Lung (tissue), 12 donors: ENCODE results near the gene CORO6. TPM values are rescaled to one million over a fixed set of nuclear protein-coding genes. Genes with fewer than 3 reads are reported as not detected.

ENCODE experiments used
- ATAC-seq: fragments of 200-7000 bp; cut with Tn5 transposase; one replicate; pipeline ENCODE4 v1.9.1; 2020; ENCODE audit warnings: moderate number of reproducible peaks; ENCODE audit not compliant: insufficient read depth, low FRiP score
- DNase-seq, 3 donors: peaks; one replicate each; pipeline ENCODE4 v3.0.0-alpha.2; 2013 to 2017
- H3K27ac ChIP-seq, 2 donors: one replicate each; pipeline ENCODE4 v1.5.1; 2013; ENCODE audit warnings: mild to moderate bottlenecking in 2 of 2, moderate library complexity in 2 of 2, control low read depth in 1 of 2, inconsistent platforms in 1 of 2, low read depth in 1 of 2, low read length in 1 of 2
- H3K27me3 ChIP-seq, 3 donors: one replicate each; pipeline ENCODE4 v1.5.1; 2013; ENCODE audit warnings: low read length in 2 of 3; ENCODE audit not compliant: control insufficient read depth in 3 of 3, insufficient read depth in 3 of 3
- H3K36me3 ChIP-seq, 4 donors: one replicate each; pipeline ENCODE4 v1.5.1; 2013; ENCODE audit warnings: low read length in 4 of 4, mild to moderate bottlenecking in 1 of 4, moderate library complexity in 1 of 4; ENCODE audit not compliant: control insufficient read depth in 4 of 4, insufficient read depth in 4 of 4
- H3K4me1 ChIP-seq, 5 donors: one replicate each; pipeline ENCODE4 v1.5.1; 2013; ENCODE audit warnings: low read length in 5 of 5, mild to moderate bottlenecking in 2 of 5, moderate library complexity in 1 of 5; ENCODE audit not compliant: control insufficient read depth in 5 of 5, insufficient read depth in 5 of 5
- H3K4me3 ChIP-seq: one replicate; pipeline ENCODE4 v1.5.1; 2013; ENCODE audit warnings: mild to moderate bottlenecking, control low read depth, moderate library complexity
- H3K9ac ChIP-seq, 2 donors: one replicate each; pipeline ENCODE4 v1.5.1; 2013; ENCODE audit warnings: low read length in 2 of 2, control low read depth in 1 of 2; ENCODE audit not compliant: insufficient read depth in 1 of 2
- H3K9me3 ChIP-seq, 4 donors: one replicate each; pipeline ENCODE4 v1.5.1; 2013; ENCODE audit warnings: low read length in 3 of 4, mild to moderate bottlenecking in 1 of 4, moderate library complexity in 1 of 4; ENCODE audit not compliant: control insufficient read depth in 4 of 4, insufficient read depth in 3 of 4
- WGBS, 2 donors: extraction: QIAGEN DNeasy Blood & Tissue Kit; methylation state at CpG; one replicate each; pipeline ENCODE4 v1.1.7; 2013; 5-methylcytosine and 5-hydroxymethylcytosine counted together
- polyA plus RNA-seq, 2 donors: library from polyadenylated mRNA; stranded (reverse); fragments of 200-250 nt; gene quantifications; one replicate each; pipeline ENCODE4 v1.2.1, GENCODE V29; 2013
- total RNA-seq, 2 donors: library from RNA; depleted of rRNA in 1 of 2; stranded (reverse); fragments of >200 nt in 1 of 2; gene quantifications; one replicate each; pipeline ENCODE4 v1.2.1, GENCODE V29; 2014 to 2021
- TF ChIP-seq, protein P1 (sequence below): IDR thresholded peaks from 2 replicates; pipeline ENCODE4 v1.5.1; 2012; ENCODE audit warnings: mild to moderate bottlenecking; ENCODE audit errors: control extremely low read depth, extremely low read depth
- donor health status: control.
- donor health status: control.
- donor health status: Bipolar disorder and iron deficiency.
- donor health status: healthy.
- donor health status: DM: yes; HTN: yes; CAD: no.

Gene CORO6
- total and polyA plus RNA-seq, 4 donors: 1.7 to 14.4 (median 5.9) TPM

DNA sequence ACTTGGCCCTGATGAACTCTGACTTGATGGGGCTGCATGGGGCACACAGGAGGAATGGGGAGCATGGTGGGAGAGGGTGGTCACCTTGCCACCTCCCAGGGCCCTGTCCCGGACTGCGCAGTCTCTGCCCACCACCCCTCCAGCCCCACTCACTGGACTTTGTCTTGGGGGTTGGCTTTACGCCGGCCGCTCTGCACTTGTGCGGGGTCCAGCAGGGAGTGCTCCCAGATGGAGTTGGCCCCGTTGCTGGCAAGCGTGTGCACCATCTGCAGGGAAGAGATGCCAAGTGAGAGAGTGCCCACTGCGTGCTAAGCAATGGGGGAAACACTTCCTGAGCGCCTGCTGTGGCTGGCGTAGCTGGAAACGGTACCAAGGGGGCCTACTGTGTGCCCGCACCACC is 39.9 kb downstream of the CORO6 start:
- TF ChIP-seq, protein P1, sequence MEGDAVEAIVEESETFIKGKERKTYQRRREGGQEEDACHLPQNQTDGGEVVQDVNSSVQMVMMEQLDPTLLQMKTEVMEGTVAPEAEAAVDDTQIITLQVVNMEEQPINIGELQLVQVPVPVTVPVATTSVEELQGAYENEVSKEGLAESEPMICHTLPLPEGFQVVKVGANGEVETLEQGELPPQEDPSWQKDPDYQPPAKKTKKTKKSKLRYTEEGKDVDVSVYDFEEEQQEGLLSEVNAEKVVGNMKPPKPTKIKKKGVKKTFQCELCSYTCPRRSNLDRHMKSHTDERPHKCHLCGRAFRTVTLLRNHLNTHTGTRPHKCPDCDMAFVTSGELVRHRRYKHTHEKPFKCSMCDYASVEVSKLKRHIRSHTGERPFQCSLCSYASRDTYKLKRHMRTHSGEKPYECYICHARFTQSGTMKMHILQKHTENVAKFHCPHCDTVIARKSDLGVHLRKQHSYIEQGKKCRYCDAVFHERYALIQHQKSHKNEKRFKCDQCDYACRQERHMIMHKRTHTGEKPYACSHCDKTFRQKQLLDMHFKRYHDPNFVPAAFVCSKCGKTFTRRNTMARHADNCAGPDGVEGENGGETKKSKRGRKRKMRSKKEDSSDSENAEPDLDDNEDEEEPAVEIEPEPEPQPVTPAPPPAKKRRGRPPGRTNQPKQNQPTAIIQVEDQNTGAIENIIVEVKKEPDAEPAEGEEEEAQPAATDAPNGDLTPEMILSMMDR: no peak
- Histone ChIP-seq H3K27ac (no peak overlapping the region), H3K4me3 (no peak overlapping the region), H3K4me1 (peaks cover 0 to 34% (median 12%) of the 10 kb centered on the region in 5 donors), H3K27me3 (no peaks in the 10 kb centered on the region), H3K9me3 (peaks cover 0 to 3% (median 0%) of the 10 kb centered on the region in 4 donors), H3K9ac (no peak overlapping the region), H3K36me3 (peaks cover 0 to 33% (median 17%) of the 10 kb centered on the region in 4 donors)
- no peak for ATAC-seq
- WGBS, 2 donors: 93 to 94% methylated on average over 12 to 13 of the region's 13 CpGs
- no peak for DNase-seq

DNA sequence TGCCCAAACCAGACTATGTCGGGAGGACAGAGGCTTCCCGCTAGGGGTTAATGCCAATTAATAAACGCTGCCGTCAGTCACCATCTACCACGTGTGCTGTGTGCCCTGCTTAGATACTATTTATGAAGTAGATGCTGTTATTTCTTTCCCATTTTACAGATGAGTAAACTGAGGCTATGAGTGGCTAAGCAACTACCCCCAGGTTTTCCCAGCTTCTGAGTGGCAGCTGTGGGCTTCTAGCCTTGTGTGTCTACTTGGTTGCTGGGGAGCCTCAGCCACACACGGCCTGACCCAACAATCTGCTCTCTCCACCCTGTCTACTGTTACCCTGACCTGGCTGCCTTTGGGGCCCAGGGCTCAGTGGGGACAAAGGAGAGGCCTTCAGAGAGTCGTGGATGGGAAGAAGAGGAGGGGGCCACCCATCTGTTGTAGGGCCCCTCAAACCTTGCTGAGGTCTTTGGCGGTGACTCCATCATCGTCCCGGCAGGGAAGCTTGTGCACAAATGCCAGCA is 40.4 kb downstream of the CORO6 start:
- ATAC-seq (no peak), DNase-seq (no peak)
- no peak overlapping the region for H3K27ac ChIP-seq
- no peak overlapping the region for H3K4me3 ChIP-seq
- peaks cover 0 to 32% (median 11%) of the 10 kb centered on the region in 5 donors for H3K4me1 ChIP-seq
- WGBS, 2 donors: 87 to 92% methylated on average over 10 of the region's 10 CpGs
- H3K9me3 ChIP-seq: peaks cover 0 to 3% (median 0%) of the 10 kb centered on the region in 4 donors
- TF ChIP-seq, protein P1: no peak
- H3K36me3 ChIP-seq: peaks cover 0 to 37% (median 17%) of the 10 kb centered on the region in 4 donors
- H3K27me3 ChIP-seq: no peaks in the 10 kb centered on the region
- H3K9ac ChIP-seq: no peak overlapping the region

DNA sequence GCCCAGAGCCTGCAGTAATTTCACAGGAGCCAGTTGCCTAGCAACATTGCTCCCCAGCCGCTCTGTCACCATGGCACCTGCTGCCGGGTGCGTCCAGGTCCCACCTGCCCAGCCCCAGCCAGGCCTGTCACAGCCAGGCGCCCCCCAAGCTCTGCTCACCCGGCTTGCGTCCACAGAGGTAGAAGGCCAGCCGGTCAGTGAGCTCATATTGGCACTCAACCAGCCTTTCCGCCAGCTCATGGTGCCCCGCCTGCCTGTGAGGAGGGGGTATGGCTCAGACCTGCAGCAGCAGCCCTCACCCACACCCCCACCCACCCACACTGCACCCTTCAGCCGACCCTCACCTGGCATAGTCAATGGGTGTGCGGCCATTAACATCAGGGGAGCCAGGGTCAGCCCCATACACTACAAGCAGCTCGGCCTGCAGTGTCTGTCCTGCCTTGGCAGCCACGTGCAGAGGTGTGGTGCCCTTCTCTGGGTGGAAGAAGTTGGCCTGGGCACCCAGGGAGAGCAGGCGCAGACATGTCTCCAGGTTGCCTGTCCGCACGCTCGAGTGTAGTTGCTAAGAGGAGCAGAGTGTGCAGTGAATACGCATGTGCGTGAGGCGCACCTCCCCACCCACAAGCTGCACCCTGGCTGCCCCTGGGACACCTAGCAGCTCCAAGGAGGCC is 41.0 kb downstream of the CORO6 start:
- TF ChIP-seq, protein P1: no peak
- Histone ChIP-seq H3K4me3 (no peak overlapping the region), H3K36me3 (peaks cover 0 to 43% (median 18%) of the 10 kb centered on the region in 4 donors), H3K9me3 (peaks cover 0 to 3% (median 0%) of the 10 kb centered on the region in 4 donors), H3K27ac (no peak overlapping the region), H3K9ac (no peak overlapping the region), H3K27me3 (no peaks in the 10 kb centered on the region), H3K4me1 (peaks cover 0 to 26% (median 5%) of the 10 kb centered on the region in 5 donors)
- ATAC-seq (no peak), DNase-seq (peak in 1 of 3 donors; percentile 9)
- WGBS, 2 donors: 89 to 91% methylated on average over 20 of the region's 20 CpGs
